NCI-H2029 (cell line): ENCODE measurements around the gene FAF2.
"Not testable (repeated sequence)": the region's sequence is repeated elsewhere in the genome, so short reads cannot be mapped to it uniquely, and the experiment has no call there.

Experiments
- DNase-seq: peaks from one replicate; lab custom pipeline; 2025; lab: John Stamatoyannopoulos, UW

FAF2 gene

DNA sequence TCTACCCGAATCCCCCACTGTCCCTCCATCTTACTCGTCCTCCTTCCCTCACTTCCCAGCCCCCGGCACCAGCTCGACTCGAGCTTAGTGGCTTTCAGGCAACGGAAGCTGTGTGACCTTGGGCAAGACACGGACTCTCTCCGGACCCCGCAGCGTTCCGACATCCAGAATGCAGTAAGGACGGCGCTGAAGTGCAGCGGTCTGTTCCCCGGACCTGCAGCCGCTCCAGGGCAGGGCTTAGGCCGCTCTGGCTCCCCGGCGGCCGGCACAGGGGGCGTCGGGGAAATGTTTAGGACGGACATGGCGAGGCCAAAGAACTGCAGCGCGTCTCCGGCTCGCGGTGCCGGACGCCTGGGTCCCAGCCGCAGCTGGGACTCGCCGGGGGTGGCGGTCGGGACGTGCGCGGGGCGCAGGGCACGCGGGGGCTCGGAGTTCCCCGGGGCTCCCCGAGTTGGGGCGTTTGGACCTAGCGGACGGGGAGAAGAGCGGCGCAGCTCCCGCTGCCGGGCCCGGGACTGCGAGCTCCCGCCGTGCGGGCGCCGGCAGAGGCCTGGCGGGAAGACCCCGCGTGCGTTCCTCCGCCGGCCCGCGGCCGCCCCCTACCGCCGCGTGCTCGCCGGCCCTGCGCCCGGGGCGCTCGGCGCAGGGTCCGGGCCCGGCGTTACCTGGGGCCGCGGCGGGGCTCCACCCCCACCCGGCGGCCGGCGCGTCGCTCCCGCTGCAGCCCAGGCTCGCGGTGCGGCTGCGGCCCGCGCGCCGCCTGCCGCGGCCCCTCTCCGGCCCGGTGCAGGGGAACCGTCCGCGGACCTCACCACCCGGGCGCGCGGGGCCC, 94.6 kb downstream of the FAF2 start:
- no peak for DNase-seq

- DNase-seq, result peak; percentile 61
Measured at GRCh38 chr5:176543428-176544182, 95.4 kb downstream of the FAF2 start.

GRCh38 chr5:176545388-176545736, 97.2 kb downstream of the FAF2 start:
- DNase-seq, result no peak

GRCh38 chr5:176545737-176546509, 97.7 kb downstream of the FAF2 start:
- no peak for DNase-seq

DNA sequence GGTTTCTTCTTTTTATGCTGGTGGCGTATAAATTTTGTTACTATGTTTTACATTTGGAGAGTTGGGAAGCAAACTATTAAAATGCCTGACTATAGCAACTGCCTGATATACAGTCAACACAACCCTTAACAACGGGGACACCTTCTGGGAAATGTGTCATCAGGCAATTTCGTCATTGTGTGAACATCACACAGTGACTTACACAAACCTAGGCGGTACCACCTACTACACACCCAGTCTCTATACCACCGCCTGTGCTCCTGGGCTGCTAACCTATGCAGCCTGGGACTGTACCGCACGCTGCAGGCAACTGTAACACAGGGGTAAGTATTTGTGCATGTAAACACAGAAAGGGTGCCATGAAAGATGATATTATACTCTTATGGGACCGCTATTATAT, 99.6 kb downstream of the FAF2 start:
- no peak for DNase-seq

DNA sequence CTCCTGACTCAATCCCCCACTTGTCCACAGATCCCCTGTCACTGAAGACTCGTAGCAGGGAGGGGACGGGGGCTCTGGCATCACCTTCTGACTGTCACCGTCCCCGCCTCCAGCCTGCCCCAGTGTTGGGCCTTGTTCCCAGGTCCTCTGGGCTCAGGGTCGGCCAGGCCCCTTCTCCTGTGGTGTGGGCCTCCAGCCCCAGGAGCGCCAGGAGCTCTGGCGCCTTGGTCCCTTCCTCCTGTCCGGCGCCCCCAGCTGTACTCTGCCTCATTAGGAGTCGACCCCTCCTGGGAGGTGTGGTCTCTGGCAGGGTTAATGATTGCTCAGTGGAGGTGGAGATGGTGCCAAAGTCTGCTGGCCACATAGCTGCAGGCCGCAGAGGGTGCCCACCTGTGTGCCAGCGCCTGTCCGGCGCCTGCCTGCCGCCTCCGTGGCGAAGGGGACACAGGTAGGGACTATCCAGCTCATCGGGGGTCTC, 100.8 kb downstream of the FAF2 start, which contains the start of gene CDHR2:
CDHR2 (plus strand) TSS at position 376 of the 478 bp plus-strand sequence. CDS start 16,011 bp downstream, outside the sequence.
- DNase-seq, result no peak

- no peak for DNase-seq
Measured at GRCh38 chr5:176549871-176550270, 101.7 kb downstream of the FAF2 start.

DNA sequence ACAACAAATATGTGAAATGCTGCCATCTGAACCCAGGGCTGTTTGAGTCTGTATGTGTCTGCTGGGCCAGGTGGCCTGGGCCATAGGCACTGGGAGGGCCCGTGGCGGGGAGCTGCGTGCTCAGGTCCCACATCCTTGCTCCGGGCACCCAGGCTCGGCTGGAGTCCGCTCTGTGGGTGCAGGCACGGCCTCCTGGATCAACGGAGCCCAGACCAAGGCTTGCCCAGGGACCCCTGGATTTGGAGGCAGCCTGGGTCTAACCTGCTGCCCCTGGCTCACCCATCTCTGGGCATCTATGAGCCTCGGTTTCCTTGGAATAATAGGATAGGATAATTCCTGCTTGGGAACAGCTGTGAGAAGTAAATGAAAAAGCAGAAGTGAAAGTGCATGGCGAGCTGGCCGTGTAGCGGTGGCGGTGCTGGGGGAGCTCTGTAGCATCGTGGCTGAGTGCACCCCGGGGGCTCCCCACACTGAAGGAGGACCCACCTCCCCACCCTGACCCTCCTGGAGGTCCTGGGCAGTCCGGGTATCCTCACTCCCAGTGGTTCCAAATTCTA, 102.2 kb downstream of the FAF2 start:
- DNase-seq, result no peak

DNA sequence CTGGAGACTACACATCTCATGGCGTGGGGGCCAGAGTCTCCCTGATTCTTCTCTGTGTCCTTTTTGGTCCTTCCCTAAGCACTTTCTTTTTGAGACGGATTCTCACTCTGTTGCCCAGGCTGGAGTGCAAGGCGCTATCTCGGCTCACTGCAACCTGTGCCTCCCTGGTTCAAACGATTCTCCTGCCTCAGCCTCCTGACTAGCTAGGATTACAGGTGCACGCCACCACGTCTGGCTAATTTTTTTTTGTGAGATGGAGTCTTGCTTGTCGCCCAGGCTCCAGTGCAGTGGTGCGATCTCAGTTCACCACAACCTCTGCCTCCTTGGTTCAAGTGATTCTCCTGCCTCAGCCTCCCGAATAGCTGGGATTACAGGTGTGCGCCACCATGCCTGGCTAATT, 102.8 kb downstream of the FAF2 start:
- DNase-seq, result not testable (repeated sequence)

GRCh38 chr5:176552332-176552869, 104.2 kb downstream of the FAF2 start:
- no peak for DNase-seq

DNA sequence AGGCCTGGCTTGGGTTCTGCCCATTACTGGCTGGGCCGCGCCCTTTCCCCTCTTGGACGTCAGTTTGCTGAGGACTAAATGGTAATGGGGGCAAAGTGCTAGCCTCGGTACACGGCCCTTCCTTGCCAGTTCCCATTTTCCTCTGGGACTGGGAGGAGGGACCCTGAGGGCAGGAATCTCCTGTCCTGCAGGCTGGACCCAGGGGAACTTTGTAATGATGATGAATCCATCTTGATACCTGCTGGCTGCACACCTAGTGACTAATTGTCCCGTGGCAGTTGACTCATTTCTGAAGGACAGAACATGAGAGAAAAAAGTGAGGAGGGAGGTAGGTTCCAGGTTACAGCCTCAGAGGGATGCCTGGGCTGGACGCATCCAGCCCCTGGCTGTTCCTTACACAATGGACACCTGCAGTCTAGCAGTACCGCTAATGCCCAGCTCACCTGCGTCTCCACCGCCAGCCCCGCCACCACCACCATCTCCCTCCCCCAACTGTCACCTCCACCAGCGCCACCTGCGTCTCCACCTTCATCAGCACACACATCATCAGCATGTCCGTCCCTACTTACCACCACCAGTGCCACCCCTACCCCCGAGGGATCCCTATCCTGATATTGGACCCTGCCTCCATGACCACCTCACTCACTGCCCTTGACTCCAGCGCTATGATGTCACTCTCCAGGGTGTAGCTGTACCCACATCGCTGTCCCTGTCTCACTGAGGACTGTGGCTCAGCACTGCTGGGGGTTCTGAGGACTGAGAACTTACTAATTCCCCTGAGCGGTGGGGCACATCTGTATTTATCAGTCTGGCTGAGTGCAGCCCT, 105.3 kb downstream of the FAF2 start:
- no peak for DNase-seq

DNA sequence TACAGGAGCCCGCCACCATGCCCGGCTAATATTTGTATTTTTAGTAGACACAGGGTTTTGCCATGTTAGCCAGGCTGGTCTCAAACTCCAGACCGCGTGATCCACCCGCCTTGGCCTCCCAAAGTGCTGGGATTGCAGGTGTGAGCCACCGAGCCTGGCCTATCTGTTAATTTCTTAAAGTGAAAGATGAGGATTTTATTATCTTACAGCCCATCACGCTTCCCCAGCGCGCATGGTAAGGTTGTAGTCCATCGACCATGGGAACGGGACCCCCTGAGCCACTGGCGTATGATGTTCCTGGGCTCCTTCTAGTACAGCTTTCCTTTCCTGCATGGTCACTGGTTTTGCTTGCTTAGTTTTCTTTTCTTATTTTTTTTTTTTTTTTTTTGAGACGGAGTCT, 109.7 kb downstream of the FAF2 start:
- DNase-seq, result no peak
